ENCODE results near the gene HMBS.
"Not testable (repeated sequence)": the region's sequence is repeated elsewhere in the genome, so short reads cannot be mapped to it uniquely, and the experiment has no call there.

HMBS gene

DNA sequence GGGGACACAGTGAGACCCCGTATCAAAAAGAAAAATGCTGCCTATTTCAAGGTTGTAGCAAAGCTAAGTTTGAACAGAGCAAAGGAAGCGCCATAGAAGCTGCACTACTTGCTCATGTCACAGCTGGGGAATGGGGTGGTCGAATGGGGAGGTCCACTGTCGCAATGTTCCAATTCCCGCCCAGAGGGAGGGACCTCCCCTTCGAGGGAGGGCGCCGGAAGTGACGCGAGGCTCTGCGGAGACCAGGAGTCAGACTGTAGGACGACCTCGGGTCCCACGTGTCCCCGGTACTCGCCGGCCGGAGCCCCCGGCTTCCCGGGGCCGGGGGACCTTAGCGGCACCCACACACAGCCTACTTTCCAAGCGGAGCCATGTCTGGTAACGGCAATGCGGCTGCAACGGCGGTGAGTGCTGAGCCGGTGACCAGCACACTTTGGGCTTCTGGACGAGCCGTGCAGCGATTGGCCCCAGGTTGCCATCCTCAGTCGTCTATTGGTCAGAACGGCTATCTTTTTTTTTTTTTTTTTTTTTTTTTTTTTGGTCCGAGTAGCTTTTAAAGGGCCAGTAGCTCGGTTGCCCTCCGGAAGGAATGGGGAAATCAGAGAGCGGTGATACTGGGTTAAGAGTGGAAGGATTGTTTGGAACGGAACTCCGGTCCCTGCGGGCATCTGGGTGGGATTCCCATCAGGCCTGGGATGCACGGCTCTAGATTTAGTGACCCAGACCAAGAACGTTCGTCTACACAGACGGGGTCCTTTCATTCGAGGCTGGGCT is at the start of gene HMBS:
Gene HMBS, plus strand, starts transcription at position 219 of the 774 bp plus-strand sequence. Its CDS starts 153 bp downstream, at position 372.
- peak; percentile 93 for DNase-seq (ENCODE audit: low spot score)

DNA sequence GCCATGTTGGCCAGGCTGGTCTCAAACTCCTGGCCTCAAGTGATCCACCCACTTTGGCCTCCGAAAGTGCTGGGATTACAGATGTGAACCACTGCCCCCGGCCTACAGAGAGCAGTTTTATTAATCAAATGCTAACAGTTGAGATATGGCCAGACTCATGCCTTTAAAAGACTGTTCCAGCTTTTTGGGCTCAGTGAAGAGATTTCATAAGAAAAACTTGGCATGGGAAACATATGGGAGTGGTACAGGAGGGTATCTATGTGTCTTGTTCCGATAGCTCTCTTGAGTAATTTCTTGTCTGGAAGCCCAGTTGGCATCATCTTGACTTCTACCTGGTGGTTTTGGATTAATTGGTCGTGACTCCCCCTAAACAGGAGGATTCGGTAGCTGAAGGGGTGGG is 45.8 kb upstream of the HMBS start:
- no peak for DNase-seq (ENCODE audit: low spot score)

DNA sequence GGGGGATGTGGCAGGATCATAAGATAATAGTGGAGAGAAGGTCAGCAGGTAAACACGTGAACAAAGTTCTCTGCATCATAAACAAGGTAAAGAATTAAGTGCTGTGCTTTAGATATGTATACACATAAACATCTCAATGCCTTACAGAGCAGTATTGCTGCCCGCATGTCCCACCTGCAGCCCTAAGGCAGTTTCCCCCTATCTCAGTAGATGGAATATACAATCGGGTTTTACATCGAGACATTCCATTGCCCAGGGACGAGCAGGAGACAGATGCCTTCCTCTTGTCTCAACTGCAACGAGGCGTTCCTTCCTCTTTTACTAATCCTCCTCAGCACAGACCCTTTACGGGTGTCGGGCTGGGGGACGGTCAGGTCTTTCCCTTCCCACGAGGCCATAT is 45.2 kb upstream of the HMBS start:
- DNase-seq (ENCODE audit: low spot score): not testable (repeated sequence)

DNA sequence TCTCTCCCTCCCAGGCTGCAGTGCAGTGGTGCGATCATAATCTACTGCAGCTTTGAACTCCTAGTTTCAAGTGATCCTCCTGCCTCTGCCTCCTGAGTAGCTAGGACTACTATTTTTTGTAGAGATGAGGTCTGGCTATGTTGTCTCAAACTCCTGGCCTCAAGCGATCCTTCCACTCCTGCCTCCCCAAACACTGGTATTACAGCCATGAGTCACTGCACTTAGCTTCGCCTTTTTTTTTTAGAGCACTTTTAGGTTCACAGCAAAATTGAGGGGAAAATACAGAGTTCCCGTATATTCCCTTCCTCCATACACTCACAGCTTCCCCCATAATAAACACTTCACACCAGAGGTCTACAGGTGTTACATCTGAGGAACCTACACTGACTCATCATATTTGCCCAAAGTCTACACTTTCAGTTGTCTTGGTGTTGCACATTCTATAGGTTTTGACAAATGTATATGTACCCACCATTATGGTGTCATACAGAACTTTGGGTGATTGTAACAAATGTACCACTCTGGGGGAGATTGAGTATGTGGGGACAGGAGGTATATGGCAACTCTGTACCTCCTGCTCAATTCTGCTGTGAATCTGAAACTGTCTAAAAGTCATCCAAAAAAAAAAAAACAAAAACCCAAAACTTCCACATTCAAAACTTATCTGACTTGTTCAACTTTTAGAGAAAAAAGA is 42.7 kb upstream of the HMBS start:
- no peak for DNase-seq (ENCODE audit: low spot score)

DNA sequence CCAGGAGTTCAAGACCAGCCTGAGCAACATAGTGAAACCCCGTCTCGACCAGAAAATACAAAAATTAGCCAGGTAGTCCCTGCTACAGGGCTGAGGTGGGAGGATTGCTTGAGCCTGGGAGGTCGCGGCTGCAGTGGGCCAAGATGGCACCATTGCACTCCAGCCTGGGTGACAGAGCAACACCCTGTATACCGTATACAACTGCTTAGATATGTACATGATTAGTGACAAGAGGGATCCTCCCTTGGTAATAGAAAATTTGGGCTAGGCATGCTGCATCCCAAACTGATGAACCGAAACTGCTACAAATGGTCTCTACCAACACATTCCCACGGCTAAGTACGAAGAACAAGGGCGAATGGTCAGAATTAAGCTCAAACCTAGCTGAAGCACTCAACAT is 41.8 kb upstream of the HMBS start:
- no peak for DNase-seq (ENCODE audit: low spot score)

DNA sequence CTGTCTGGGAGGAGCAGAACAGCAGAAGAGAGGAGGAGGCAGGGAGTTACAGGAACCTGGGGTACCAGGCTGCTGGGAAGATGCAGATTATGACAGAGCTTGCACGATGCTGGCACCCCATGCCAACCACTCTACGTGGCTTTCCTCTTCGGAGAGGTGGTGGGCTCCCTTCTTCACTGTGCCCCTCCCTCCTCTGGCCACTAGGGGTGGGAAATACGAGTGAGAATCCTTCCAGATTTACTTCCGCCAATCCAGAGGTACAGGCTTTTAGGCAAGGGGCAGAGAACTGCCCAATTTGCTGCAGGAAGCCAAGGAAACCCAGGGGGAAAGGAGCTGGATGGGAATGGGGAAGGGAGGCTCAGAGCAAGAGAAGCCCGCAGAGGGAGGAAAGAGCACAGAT is 40.0 kb upstream of the HMBS start:
- DNase-seq (ENCODE audit: low spot score): no peak

DNA sequence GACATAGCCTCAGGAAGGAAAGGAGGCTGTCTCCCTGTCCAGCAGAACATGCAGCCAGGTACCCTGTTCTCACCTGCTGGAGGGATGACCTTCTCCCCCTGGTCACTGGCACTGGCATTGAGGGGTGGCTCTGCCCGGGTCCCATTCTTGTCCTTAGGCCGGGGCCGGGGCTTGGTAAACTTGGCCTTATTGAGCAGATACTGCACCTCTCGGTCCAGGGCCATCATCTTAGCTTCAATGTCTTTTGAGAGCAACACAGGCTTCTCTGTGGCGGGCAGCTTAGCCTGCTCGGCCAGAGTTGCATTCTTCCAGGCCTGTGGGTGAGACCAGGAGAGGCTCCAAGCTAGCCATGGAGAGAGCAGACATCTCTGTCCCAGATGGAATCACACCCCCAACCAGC is 38.2 kb upstream of the HMBS start:
- no peak for DNase-seq (ENCODE audit: low spot score)

DNA sequence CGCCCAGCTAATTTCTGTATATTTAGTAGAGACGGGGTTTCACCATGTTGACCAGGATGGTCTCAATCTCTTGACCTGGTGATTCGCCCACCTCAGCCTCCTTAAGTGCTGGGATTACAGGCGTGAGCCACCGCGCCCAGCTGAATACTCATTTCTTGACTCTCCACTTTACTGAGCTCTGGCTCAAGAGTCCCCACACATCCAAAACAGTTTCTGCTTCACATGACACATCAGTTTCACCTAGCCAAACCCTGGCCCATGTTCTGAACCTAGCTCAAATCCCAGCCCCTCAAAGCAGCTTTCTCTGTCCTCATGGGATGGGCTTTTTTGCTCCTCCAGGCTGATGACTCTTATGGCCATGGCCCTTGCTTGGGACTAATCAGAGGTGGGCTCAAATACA is 37.5 kb upstream of the HMBS start:
- DNase-seq (ENCODE audit: low spot score): no peak

DNA sequence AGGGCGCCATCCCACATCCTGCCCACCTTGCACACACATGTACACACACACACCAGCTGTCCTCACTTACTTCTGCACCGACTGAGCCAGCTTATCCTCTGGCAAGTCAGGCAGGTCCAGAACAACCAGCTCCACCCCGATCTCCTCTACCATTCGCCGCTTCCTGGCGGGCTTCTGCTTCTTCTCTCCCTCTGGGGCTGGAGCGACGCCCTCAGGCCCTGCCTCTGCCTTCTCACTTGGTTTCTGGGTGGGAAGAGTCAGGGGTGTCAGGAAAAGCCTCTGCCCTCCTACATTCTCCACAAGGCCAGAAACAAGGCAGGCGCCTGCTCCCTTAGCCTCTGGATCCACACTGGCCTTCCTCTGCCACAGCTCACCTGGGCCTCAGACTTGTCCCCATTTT is 36.0 kb upstream of the HMBS start:
- no peak for DNase-seq (ENCODE audit: low spot score)

DNA sequence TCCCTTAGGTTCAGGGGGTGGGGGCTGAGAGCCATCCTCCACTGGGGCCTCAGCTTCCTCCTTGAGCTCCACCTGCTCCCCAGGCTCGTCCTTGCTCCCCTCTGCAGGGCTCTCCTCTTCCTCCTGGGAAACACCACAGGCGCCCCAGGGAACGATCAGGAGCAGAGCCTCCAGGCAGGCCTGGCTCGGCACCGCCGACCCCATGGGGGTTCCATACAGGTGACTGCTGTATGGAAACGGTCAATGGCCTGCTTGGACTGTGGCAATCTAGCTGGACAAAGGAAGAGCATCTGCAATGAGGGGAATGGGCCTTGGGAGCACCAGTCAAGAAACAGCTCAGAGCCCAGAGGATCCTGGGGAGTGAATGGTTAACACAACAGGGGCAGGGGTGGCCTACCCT is 35.6 kb upstream of the HMBS start:
- no peak for DNase-seq (ENCODE audit: low spot score)

DNA sequence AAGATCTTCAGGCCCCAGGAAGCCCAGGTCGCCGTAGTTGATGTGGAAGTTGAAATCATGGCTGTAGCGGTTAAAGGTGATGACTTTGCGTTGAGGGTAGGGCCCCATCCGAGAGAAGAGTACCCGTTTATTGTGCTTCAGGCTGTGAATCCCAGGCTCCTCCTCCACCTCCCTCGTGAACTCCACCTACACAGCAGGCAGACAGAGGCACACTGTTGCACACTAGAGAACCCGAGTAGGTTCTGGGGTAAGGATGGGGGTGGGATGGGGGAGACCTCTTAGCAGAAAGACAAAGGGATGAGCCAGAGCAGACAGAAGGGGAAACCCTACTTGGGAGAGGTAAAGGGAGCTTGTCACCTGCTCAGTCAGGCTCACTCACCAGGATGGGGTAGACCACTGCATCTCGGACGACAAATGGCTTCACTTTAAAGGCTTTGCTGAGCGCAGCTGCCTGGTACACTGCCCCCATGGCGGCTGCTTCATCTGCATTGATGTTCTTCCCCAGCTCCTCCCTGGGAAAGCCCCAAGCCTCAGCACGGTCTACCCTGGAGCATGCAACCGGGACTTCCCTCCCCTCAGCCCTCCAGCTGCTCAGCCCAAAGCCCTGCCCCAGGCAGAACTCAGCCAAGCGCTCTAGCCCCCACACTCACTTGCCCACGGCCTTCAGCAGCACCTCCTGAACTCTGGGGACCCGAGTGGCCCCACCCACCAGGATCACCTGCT is 33.1 kb upstream of the HMBS start:
- no peak for DNase-seq (ENCODE audit: low spot score)

DNA sequence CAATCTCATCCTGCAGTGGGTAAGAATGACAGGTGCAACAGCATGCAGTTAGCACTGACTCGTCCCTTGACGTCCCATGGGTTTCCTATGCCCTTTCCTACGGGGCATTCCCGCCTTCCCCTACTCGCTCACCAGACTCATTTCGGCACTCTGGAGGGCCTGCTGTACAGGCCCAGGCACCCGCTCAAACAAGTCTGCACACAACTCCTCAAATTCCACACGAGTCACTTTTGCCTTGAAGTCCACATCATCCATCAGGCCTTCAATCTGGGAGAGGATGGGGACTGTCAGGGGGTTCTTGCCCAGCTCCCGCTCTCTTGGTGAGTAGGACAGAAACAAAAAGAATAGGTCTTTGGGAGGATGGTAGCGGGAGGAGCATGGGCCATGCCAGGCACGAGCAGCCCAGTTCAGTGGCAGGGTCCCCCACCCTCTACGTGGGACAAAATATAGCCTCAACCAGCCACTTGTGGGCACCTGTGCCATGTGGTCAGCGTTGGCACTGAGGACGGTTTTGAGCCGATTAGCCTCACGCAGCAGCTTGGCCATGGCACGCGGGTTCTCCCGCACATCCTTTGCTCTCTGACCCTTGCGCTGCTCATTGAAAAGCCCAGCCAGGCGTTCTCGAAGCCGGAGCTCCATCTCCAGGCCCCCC is 32.4 kb upstream of the HMBS start:
- DNase-seq (ENCODE audit: low spot score): no peak

DNA sequence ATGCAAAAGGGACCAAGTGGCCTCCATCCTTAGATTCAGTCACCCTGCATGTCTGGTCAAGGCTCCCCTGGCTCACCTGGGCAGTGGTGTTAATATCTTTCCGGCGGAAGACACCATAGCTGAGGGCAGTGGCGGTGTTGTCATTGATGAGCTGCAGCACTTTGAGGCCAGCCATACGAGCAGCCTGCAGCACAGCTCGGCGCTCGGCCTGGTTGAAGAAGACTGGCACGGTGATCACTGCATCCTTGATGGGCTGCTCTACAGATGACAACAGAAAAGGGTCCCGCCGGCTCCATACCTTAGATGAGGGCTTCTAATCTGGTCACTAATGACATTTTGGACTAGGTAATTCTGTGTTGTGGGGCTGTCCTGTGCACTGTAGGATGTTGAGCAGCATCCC is 30.3 kb upstream of the HMBS start:
- no peak for DNase-seq (ENCODE audit: low spot score)

DNA sequence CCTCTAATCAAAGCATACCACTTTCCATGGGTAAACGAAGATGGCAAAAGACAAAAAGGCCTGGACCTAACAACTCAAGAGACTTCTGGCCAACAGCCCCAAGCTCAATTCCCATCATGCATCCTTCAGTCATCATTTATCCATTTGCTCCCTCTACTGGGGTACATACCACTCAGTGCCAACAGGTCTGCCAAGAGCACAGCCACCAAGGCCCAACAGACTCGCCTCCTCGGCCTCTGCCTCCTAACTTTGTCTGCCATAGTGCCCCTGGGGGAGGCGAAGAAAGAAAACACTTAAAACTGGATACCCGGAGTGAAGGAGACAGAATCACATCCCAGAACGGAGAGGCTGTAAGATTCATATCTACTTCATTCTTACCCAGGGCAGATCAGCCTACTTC is 28.8 kb upstream of the HMBS start:
- DNase-seq (ENCODE audit: low spot score): peak; percentile 57

DNA sequence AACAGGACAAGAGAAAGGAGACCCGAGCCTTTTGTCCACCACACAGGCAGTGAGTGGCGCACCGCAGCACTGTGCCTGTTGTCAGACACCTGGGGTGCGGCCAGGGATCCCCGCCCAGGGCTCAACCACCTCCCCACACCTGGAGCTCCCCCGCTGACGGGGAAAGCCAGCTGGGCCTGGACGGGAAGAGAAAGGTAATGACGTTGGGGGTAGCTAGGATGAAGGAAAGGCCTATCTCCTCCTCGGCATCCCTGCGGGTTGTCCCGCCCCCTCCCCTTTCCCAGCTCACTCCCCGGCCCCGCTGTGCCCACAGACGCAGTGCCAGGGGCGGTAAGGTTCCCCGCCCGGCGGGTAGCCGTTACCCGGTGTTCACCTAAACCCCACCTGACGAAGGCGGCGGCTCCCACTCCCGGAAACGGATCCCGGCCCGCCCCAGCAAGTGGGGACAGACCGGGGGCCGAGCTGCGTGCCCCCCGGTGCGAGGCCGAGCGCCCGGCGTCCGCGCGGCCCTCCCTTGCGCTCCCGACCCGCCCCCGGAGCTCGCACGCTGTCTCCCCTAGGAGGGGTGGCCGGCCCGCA is 28.2 kb upstream of the HMBS start:
- no peak for DNase-seq (ENCODE audit: low spot score)

DNA sequence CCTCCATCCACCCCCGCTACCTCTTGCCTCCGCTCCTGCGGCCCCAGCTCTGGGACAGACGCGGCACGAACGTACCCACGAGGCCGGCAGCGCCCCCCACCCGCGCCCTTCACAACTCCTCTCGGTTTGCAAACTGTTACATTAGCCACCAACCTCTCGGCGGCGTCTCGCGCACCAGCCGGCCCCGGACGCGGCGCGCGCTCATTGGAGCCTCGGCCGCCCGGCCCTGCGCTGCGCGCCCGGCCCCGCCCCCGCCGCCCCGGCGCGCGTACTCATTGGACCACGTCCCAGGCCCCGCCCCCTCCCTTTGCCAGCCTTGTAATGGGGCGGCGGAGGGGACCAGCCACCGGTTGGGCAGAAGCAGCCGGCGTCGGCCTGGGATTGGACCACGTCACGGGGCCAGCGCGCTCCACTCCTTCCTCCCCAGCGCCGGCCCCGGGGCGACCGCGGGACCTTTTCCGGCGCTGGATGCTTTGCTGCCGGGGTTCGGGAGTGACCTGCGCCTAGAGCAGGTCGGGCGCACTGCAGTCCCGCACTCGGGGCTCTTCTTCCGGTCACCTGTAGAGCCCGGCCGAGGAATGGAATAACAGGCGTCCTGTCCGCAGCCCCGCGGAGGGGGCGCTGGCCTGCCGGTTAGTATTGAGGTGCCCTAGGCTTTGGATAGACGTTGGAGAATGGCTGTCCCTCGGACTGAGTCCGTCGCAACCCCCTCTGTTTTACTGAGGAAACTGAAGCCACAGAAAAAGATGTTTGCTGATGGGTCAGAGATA is 27.5 kb upstream of the HMBS start, which contains the start of gene HYOU1:
Gene HYOU1, minus strand, starts transcription at position 206 of the 770 bp plus-strand sequence. CDS start 1,045 bp downstream, outside the sequence.
- peak; percentile 97 for DNase-seq (ENCODE audit: low spot score)

DNA sequence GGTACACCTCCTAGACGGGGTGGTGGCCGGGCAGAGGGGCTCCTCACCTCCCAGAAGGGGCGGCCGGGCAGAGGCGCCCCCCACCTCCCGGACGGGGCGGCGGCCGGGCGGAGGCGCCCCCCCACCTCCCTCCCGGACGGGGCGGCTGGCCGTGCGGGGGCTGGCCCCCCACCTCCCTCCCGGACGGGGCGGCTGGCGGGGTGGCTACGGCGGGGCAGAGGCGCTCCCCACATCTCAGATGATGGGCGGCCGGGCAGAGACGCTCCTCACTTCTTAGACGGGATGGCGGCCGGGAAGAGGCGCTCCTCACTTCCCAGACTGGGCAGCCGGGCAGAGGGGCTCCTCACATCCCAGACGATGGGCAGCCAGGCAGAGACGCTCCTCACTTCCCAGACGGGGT is 25.6 kb upstream of the HMBS start:
- DNase-seq (ENCODE audit: low spot score): not testable (repeated sequence)

DNA sequence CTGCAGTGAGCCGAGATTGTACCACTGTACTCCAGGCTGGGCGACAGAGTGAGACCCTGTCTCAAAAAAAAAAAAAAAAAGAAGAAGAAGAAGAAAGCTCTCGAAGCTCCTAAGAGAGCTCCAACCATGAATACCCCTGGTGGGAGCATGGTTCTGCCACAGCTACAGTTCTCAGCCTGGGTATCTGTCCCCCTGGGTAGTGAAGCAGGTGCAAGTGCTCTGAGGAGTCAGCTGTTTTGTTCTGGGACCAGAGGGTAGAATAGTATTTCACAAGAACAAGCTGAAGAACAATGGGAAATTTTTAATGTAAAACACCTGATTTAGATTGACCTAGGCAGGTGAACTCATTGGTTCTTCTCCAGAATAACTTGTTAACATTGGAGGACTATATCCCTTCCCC is 23.4 kb upstream of the HMBS start:
- no peak for DNase-seq (ENCODE audit: low spot score)

DNA sequence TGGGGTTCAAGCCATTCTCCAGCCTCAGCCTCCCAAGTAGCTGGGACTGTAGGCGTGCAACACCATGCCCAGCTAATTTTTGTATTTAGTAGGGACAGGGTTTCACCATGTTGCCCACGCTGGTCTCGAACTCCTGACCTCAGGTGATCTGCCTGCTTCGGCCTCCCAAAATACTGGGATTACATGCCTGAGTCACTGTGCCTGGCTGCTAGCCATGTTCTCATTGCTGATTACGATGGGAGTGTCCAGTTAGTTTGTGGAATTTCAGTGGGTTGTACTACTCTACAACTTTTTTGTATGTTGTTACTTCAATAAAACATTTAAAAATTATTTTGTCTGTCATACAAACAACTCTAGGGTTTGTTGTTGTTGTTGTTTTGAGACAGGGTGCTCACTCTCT is 21.9 kb upstream of the HMBS start:
- DNase-seq (ENCODE audit: low spot score): no peak

DNA sequence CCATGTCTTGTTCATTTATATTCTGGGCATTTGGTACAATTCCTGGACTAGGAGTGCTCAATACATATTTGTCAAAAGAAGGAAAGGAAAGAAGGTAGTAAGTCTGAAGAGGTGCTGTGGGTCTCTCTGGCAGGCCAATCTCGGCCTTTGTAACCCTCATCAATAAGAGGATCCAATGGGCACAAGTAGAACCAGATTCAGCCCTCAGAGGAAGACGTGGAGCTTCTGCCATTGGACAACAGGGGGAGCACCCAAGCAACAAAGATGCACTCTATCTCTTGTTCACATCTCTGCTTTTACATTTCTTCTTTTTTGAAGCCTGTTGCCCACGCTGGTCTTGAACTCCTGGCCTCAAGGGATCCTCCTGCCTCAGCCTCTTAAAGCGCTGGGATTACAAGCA is 19.3 kb upstream of the HMBS start:
- peak; percentile 50 for DNase-seq (ENCODE audit: low spot score)

All from D341Med (cell line).